GM19238 (cell line): Measurements from ENCODE around the gene TMEM169.

ENCODE experiments used
- DNase-seq: peaks from one replicate; pipeline ENCODE4 v3.0.0; 2011; ENCODE audit warnings: low spot score; ENCODE audit not compliant: insufficient read length

Gene TMEM169, protein sequence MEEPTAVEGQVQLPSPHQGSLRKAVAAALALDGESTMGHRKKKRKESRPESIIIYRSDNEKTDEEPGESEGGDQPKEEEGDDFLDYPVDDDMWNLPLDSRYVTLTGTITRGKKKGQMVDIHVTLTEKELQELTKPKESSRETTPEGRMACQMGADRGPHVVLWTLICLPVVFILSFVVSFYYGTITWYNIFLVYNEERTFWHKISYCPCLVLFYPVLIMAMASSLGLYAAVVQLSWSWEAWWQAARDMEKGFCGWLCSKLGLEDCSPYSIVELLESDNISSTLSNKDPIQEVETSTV

DNA sequence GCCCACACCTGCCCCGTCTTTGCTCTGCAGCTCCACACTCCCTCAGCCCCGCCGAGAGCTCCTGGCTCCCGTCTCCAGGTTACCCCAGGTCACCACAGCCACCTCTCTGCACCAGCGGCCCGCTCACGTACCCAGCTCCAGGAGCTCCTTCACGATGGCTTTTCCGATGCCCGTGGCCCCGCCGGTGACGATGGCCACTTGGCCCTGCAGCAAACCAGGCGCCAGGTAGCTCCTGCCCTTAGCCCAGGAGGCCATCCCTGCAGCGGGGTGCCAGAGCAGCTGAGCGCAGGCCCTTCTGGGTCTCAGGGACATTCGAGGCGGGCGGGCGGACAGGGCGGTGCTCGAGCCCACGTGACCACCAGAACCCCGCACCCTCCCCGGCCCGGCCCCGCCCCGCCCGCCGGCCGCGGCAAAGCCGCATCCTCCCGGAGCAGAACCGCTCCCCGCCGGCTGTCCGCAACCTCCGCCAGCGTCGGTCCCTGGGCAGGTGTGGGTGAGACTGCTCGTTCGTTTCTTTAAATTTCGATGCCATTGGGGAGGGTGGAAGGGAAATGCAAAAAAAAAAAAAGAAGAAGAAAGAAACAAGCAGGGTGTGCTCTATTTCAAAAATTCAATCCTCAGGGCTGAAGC lies at the start of gene TMEM169, which contains the start of gene PECR:
TMEM169 (plus strand) TSS at position 433 of the 630 bp plus-strand sequence. CDS start 14,045 bp downstream, outside the sequence.
PECR (minus strand) TSS at position 323 of the 630 bp plus-strand sequence; CDS start at position 255, 68 bp downstream.
- peak; percentile 82 for DNase-seq

DNA sequence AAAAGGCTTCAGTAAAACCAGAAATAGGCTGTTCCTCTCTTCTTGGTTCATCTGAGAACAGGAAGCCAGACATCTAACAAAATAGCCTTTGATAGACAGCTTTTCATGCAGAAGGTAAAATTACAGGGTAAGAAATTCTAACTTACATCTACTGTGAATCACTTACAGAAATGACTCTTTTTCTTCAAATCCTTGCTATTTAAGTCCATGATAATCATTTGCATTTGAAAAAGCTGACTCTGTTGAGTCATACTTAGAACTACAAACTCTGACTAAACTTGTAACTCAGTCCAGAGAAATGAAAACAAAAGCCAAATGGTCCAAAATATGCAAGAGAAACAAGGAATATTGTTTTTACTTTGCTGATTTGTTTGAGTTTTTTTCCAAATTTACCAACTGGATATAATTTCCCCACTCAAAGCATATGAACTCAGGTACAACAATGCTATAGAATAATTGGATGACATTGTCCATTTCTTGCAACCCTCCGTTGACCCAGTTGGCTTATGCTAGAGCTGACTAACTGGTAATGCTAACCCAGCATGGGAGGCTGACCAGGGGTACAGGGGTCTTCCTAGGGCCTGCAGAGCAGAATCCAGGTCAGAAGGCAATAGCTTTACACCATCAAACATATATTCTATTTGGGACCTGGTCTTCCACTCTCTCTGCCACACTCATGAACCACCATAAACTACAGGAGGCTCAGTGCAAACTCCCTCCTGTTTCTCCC lies 49.6 kb upstream of the TMEM169 start:
- DNase-seq, result no peak

DNA sequence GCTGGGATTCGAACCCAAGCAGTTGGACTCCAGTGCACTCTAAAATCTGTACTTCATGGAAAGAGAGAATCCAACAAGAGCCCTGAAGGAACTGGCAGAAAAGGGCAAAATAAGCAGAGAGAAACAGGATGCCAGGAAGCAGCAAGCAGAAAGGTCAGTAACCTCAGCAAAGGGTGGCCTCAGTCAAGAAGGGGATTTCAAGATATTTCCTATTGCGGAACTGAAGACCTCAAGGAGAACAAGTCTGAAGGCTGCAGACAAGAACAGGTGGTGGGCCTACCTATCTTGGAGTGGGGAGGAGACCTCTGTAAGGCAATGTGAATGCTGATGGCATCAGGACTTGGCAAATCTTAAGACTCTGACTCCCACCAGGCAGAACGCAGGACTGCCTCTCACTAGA lies 48.3 kb upstream of the TMEM169 start:
- no peak for DNase-seq

DNA sequence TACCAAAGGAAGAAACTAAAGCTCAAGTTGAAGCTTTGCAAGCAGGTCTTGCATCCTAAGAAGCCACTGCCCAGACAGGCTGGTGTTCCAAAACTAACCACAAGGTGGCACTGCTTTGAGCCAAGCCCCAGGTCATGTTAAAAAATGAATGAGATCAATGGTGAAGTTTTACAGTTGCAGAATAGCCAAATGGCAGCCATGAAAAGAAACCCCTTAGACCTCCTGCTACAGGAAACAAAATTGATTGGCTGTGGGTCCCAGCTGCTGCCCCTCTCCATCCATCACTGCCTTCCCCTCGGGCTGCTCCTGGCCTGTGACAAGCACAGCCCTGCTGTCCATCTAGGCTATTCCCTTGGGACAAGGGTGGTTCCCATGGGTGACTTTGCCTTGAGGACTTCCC lies 47.7 kb upstream of the TMEM169 start:
- no peak for DNase-seq

DNA sequence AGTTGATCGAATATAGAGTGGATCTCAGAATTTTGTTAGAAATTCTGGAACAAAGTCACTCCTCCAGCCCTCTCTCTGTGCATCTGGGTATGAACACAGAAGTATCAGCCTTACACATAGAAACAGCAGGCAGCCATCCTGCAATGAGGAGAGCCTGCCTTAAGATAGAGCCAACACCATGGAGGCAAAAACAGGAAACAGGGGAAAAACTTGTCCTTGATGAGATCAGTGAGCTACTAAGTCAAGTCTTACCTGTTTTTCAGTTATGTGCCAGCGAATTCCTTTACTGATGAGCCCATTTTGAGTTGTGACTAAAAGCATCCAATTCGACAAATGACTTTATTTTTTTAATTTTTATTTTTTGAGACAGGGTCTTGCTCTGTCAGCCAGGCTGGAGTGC lies 41.8 kb upstream of the TMEM169 start:
- no peak for DNase-seq

DNA sequence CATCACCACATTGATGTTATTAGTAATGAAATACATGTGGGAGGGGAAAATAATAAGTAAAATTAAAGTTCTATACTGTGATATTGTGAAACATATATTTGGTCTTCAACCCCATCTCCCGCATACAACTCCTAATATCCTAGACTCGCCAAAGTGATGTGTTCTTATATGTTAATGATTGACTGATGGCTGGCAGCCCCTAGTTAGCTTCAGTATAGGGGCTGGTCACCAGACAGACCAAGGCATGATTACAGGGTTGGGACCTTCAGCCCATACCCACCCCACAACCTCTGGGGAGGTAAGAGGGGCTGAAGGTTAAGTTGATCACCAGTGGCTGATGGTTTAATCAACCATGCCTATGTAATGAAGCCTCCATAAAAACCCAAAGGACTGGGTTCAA lies 40.3 kb upstream of the TMEM169 start:
- no peak for DNase-seq

DNA sequence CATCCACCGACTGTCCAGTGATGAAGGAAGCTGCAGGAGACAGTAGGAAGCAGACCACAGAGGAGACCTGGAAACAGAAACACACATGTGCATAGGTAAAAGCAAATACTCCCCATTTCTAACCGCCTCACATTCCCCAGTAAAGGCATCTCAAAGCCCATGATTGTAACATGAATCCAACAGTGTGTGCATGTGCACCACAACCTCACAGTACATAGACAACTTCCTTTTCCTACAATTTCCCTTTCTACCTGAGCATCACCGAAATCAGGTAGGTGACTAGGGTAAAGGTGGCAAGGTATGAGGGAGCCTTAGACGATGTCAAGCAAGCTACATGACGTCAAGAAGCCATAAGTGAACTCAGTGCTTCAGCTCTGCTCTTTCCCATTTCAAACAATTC lies 37.8 kb upstream of the TMEM169 start:
- no peak for DNase-seq

DNA sequence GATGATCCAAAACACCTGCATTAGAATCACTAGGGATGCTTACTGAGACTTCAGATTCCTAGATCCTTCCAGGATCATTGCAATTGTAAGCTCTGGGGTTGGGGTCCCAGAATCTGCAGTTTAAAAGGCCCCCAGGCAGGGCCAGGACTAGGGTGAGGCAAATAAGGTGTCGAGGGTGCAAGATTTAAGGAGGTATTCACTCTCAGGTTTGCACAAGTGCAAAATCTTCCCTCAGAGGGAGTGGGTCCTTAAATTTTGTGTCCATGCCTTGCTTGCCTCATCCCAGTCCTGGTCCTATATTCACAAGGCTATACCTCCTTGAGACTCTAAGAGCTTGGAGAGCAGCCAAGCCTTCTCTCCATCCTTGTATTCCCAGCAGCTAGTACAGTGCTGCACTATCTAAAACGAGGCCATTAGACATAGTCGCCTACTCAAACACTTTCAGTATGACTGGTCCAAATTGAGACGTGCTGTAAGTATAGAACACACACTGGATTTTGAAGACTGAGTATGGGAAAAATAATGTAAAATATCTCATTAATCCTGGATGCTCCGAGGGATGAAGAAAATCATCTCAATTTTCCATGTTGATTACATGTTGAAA lies 36.7 kb upstream of the TMEM169 start:
- no peak for DNase-seq

DNA sequence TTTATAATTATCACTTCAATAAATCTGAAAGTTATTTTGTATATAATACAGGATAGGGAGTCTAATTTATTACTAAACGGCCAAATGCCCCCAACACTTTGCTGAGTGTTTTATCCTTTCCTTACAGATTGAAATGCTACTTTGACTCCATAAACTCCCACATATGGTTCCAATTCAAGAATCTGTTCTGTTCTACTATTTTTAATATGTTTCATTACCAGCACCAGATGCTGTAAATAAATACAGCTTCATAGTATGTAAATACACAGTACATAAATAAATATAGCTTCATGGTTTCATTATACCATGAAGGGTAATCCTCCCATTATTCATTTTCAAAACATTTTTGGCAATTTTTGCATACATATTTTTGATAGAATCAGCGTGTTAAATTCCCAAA lies 34.3 kb upstream of the TMEM169 start:
- DNase-seq, result no peak

DNA sequence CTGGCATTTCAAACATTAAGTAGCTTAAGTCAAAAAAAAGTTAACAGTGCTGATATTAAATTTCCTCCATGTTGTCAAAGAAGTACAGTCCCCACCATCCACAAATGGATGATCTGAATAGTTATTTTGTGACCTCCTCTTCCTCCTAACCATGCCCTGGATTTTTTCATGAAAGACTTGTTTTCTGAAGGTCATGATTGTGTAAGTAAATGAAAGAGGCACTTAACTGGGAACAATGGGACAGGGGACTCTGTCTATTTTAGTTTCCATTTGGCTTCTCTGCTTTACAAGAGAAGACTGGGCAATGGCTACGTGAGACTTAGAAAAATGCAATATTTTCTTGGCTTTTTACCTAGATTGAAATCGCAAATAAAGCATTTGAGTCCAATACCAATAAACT lies 32.3 kb upstream of the TMEM169 start:
- DNase-seq, result no peak

DNA sequence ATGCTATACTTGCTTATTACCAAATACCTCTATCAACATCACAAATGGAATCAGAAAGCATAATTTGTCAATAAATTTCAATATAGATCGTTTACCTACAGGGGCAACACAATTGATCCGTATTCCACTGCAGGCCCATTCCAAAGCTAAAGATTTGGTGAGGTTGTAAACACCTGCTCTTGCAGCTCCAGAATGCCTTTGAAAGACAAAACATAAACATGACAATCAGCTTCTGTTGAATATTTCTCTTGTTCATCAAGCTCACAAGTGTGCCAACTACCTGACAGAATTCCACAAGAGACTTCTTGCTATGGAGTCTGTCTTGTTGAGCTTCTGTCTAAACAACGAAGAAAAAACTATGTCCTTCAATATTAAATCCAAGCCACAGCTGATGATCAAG lies 30.4 kb upstream of the TMEM169 start:
- DNase-seq, result no peak

DNA sequence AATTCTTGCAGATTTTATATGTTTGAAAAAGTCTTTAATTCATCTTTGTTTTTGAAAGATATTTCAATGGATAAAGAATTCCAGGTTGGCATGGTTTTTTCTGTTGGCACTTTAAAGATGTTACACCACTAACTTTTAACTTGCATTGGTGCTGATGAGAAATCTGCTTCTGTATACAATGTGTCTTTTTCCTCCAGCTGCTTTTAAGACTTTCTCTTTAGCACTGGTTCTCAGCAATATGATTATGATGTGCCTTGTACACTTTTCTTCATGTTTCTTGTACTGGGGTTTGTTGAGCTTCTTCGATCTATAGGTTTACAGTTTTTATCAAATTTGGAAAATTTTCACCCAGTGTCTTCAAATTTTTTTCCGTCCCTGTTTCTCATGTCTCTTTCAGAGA lies 29.3 kb upstream of the TMEM169 start:
- DNase-seq, result no peak

DNA sequence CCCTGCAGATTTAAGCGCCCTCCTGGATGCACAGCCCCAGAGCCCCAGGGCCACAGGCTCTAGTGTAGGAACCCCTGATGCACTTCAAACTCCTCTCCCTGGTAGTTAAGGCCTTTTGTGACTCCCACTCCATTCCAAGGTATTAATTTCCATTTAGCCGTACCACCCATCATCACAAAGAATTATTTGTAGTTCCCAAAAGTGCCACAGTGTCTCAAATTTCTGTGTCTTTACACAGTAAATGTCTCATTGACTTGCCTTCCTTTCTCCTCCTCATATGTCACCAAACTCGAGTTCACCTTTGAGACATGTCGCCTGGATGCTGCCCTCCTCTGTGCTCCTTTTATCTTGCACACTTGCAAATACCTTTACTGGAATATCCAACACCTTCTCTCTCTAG lies 26.0 kb upstream of the TMEM169 start:
- DNase-seq, result no peak

DNA sequence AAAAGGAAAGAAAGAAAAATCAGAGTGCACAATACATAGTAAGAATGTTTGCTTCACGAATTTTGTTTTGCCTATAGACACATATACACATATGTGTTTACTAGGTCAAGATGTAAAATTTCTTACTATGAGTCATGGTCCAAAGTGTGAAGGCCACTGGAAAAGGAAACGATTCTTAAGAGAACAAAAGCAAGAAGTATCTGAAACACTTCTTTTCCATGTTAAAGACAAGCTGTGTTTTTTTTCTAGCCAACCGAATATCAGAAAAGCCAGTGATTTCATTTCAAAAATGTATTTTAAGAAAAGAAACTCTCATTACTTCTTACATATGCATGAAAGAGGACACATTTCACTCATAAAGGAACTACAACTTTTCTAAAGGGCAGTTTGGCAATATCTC lies 25.0 kb upstream of the TMEM169 start:
- no peak for DNase-seq

DNA sequence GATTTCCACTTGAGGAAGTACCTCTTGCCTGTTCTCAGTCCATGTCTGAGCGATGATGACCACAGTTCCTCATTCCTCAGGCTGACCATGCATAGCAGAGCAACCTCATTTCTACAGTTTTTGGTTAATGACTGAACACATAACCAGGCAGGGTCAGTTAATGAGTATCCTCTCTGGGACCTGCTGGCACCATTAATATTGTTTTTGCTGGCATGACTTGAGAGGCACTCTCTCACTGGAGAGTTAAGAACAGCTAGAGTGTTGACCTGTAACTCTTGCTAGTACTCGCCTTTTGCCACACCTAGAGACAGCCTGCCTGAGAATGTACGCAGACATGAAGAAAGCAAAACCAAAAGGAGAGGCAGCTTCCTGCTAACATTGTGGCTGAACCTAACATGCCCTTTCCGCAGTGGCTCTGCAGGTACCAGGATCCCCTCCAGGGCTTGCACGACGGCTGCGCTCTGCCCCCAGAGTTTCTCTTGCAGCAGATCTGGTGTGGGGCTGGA lies 24.0 kb upstream of the TMEM169 start:
- peak; percentile 57 for DNase-seq

DNA sequence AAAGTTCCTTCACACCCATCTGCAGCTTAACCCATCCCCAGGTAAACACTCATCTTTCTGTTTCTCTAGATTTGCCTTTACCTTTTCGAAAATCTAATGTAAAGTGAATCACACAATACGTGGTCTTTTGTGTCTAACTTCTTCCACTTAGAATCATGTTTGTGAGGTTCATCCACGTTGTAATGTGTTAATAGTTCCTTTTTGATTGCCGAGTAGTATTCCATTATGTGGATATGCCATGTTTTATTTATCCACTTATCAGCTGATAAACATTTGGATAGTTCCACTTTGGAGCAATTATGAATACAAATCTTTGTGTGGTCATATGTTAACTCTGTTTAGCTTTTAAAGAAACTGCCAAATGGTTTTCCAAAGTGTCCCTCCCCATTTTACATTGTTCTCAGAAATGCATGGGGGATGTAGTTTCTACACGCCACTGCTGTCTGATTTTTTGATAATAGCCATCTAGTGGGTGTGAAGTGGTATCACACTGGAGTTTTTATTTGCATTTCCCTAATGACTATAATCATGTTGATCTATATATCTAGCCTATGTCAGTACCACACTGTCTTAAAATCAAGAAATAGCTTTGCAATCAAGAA lies 22.4 kb upstream of the TMEM169 start:
- DNase-seq, result no peak

DNA sequence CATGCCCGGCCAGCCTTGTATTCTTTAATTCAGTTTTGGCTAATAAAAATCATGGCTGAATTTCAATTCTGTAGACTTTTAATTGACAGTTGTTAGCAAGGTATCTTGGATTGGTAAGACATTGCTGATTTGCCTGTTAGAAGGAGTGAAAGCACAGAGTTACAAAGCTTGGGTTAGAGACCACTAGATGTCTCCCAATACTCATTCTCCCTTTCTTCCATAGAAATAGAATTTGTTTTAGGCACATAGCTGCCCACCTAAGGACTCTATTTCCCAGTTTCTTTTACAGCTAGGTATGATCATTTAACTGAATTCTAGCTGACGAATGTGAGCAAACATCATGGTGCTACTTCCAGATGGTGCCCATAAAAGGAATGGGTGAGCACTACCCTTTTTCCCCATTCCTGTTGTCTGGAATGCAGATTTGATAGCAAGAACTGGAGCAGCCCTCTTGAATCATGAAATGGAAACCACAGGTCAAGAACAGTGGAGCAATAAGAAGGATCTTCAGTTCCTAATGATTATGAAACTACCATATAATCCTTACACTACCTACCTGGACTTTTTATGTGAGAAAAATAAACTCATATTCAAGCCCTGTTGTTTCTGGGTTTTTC lies 17.6 kb upstream of the TMEM169 start:
- DNase-seq, result no peak

DNA sequence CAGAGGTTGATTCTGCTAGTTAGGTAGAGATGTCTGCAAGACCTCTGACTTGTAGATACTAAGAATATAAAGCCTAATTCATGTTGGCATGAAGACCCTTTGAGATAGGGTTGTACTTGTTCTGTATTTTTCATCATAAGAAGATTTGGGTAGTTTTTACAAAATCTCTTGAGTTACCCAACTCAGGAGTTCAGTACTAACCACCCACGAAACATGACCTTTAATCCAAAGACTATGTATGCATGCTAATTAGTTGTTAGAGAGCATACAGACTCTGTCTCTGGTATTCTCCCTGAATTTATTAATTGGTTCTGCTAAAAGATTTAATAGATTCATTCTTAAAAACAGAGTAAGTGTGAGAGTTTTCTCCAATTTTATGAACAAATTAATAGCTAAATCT lies 17.1 kb upstream of the TMEM169 start:
- no peak for DNase-seq

DNA sequence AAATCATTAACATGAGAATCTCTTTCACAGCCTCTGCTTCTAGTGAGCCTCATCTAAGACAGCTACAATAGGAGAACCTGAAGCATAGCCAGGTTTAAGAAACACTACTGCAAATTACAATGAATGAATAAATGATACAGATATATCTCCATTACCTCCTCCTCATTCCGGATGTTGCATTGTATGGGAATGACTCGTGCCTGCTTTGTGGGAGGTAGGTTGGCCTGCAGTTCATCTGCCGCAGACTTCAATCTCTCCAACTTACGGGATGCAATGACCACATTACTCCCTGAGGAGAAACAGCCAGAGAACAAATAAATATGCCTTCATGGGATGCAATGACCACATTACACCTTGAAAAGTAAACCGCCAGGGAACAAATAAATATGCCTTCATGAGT lies 15.5 kb upstream of the TMEM169 start:
- no peak for DNase-seq

DNA sequence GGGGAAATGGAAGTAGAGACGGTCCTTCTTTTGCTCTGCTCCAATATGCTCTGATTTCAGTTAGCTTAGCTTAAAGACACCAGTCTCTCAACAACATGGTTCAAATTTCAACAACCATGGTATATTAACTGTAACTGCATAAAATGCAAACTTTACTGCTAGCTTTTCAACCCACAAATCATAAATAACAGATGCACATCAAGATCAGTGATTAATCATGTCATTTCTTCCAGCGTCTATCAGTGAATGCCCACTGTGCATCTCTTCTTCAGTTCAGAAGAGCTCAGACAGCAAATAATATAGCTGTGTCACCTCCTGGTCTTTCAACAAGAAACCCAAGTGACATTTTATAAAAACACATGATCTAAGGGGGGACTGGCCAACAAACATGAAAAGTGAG lies 12.7 kb upstream of the TMEM169 start:
- no peak for DNase-seq

DNA sequence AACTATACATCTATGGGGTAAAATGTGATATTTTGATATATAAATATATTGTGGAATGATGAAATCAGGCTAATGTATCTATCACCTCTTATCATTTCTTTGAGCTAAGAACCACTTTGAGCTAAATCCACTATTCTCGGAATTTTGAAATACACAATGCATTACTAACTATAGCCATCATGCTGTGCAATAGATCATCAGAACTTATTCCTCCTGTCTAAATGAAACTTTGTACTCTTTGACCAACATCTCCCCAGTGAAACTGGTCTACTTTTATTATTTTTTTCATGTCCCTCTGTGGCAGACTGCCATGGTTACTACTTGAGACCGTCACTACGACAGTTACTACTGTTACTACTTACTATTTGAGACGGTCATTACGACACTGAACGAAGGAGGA lies 11.5 kb upstream of the TMEM169 start:
- no peak for DNase-seq
